HepG2 (cell line): ENCODE measurements around the gene EEF1AKMT3. TPM values are rescaled to one million over a fixed set of nuclear protein-coding genes. Genes with fewer than 3 reads are reported as not detected.

Source experiments
- ARNTL ChIP-seq: sonication (generic); formaldehyde crosslinking; IDR thresholded peaks from 2 replicates; pipeline ENCODE4 v1.4.0; 2020; ENCODE audit warnings: mild to moderate bottlenecking, missing genetic modification reagents
- FOXK2 ChIP-seq: fragments of 450-650 bp; IDR thresholded peaks from 2 replicates; pipeline ENCODE4 v1.6.1; 2016
- GTF2F1 ChIP-seq: fragments of 150-350 bp; IDR thresholded peaks from 2 replicates; pipeline ENCODE4 v1.6.1; 2014; ENCODE audit warnings: low read length
- KDM1A ChIP-seq: IDR thresholded peaks from 2 replicates; pipeline ENCODE4 v1.6.1; 2016; ENCODE audit warnings: missing compliant biosample characterization
- MED1 ChIP-seq: sonication (generic); formaldehyde crosslinking; IDR thresholded peaks from 2 replicates; pipeline ENCODE4 v1.4.0; 2020; ENCODE audit warnings: missing genetic modification reagents
- NONO ChIP-seq, 2 experiments: fragments of 450-650 bp in 1 of 2; sonication (generic) in 1 of 2; formaldehyde crosslinking in 1 of 2; IDR thresholded peaks in 1 of 2; conservative IDR thresholded peaks in 1 of 2; 2 replicates each; pipeline versions ENCODE4 v1.6.1 to v1.8.0; 2017 to 2022; ENCODE audit warnings: mild to moderate bottlenecking in 1 of 2, missing genetic modification reagents in 1 of 2, moderate library complexity in 1 of 2
- NPAS2 ChIP-seq: sonication (generic); formaldehyde crosslinking; IDR thresholded peaks from 2 replicates; pipeline ENCODE4 v1.8.0; 2022; ENCODE audit warnings: mild to moderate bottlenecking, missing genetic modification reagents, borderline replicate concordance
- PAWR ChIP-seq: sonication (generic); formaldehyde crosslinking; IDR thresholded peaks from 2 replicates; pipeline ENCODE4 v1.4.0; 2020; ENCODE audit warnings: missing genetic modification reagents, mild to moderate bottlenecking, borderline replicate concordance
- RARG ChIP-seq: sonication (generic); formaldehyde crosslinking; IDR thresholded peaks from 2 replicates; pipeline ENCODE4 v1.4.0; 2020; ENCODE audit warnings: low read depth, mild to moderate bottlenecking, missing genetic modification reagents
- SP140L ChIP-seq: sonication (generic); formaldehyde crosslinking; IDR thresholded peaks from 2 replicates; pipeline ENCODE4 v1.4.0; 2020; ENCODE audit warnings: missing genetic modification reagents, borderline replicate concordance
- SPEN ChIP-seq: sonication (generic); formaldehyde crosslinking; IDR thresholded peaks from 2 replicates; pipeline ENCODE4 v1.5.1; 2020; ENCODE audit warnings: low read depth, mild to moderate bottlenecking, missing genetic modification reagents
- STAT5B ChIP-seq: sonication (generic); formaldehyde crosslinking; IDR thresholded peaks from 2 replicates; pipeline ENCODE4 v1.4.0; 2020; ENCODE audit warnings: missing genetic modification reagents
- TAF15 ChIP-seq: fragments of 200-400 bp; formaldehyde crosslinking; IDR thresholded peaks from one replicate; pipeline ENCODE4 v1.6.1; 2018; ENCODE audit warnings: mild to moderate bottlenecking, low read depth, low read length; ENCODE audit not compliant: poor library complexity, severe bottlenecking
- ZFP90 ChIP-seq: sonication (generic); formaldehyde crosslinking; IDR thresholded peaks from 2 replicates; pipeline ENCODE4 v1.8.0; 2022; ENCODE audit warnings: missing genetic modification reagents, mild to moderate bottlenecking, inconsistent platforms, borderline replicate concordance
- ZIK1 ChIP-seq: sonication (generic); formaldehyde crosslinking; IDR thresholded peaks from 2 replicates; pipeline ENCODE4 v1.5.0; 2020; ENCODE audit warnings: mild to moderate bottlenecking, low read depth, missing genetic modification reagents, borderline replicate concordance
- polyA plus RNA-seq, 8 experiments: library from polyadenylated mRNA; depleted of rRNA in 3 of 8; stranded (reverse) in 7 of 8; unstranded in 1 of 8; fragments of >200 nt; fragmentation: Illumina TruSeq in 4 of 8; extraction: Trizol in 4 of 8; gene quantifications; 2 replicates each; pipeline versions ENCODE4 v1.2.1 to v1.2.3, GENCODE V29; 2011 to 2016; ENCODE audit warnings: low read depth in 4 of 8, missing spikeins in 1 of 8, mixed read lengths in 1 of 8; ENCODE audit not compliant: insufficient read depth in 1 of 8
- total RNA-seq, 5 experiments: library from RNA; depleted of rRNA; stranded (reverse); fragments of >200 nt; fragmentation: Illumina TruSeq; extraction: Trizol; gene quantifications; 2 replicates each; pipeline ENCODE4 v1.2.3, GENCODE V29; 2016; ENCODE audit warnings: low read depth in 1 of 5
- TF ChIP-seq, protein P1 (sequence below): IDR thresholded peaks from 2 replicates; pipeline ENCODE4 v1.6.1; 2018; ENCODE audit warnings: missing genetic modification reagents
- TF ChIP-seq, protein P2 (sequence below): sonication (generic); formaldehyde crosslinking; IDR thresholded peaks from 2 replicates; pipeline ENCODE4 v1.4.0; 2020; ENCODE audit warnings: mild to moderate bottlenecking, missing genetic modification reagents, borderline replicate concordance
- TF ChIP-seq, protein P3 (sequence below): sonication (generic); formaldehyde crosslinking; IDR thresholded peaks from 2 replicates; pipeline ENCODE4 v1.4.0; 2020; ENCODE audit warnings: mild to moderate bottlenecking, low read depth, missing genetic modification reagents

The EEF1AKMT3 gene
- total and polyA plus RNA-seq, 2 of the 13 experiments (the other 11 are each of a cell fraction or from before 2014, with no cell fraction given), result 4.7 to 11.4 TPM

- TF ChIP-seq NONO (IDR thresholded peaks at IDR 0.05), result no peak
- TF ChIP-seq NONO (CRISPR knock-in tag; conservative IDR thresholded peaks at IDR 0.05), result peak; percentile 97
- no peak; the same call in 1 of the 2 replicates for TF ChIP-seq PAWR (CRISPR knock-in tag)
- TF ChIP-seq, protein P1, sequence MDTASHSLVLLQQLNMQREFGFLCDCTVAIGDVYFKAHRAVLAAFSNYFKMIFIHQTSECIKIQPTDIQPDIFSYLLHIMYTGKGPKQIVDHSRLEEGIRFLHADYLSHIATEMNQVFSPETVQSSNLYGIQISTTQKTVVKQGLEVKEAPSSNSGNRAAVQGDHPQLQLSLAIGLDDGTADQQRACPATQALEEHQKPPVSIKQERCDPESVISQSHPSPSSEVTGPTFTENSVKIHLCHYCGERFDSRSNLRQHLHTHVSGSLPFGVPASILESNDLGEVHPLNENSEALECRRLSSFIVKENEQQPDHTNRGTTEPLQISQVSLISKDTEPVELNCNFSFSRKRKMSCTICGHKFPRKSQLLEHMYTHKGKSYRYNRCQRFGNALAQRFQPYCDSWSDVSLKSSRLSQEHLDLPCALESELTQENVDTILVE, result peak; percentile 94
- TF ChIP-seq STAT5B (CRISPR knock-in tag), result 0 out of 2 replicates have a peak, but pooled peaks have one; percentile 68
- peak; percentile 87; the same call in 1 of the 2 replicates for TF ChIP-seq RARG (CRISPR knock-in tag)
- peak; percentile 86 for TF ChIP-seq MED1 (CRISPR knock-in tag)
- TF ChIP-seq ZFP90 (CRISPR knock-in tag), result peak; percentile 79; the same call in 1 of the 2 replicates
- TF ChIP-seq ARNTL (CRISPR knock-in tag), result peak; percentile 100
- TF ChIP-seq, protein P2, sequence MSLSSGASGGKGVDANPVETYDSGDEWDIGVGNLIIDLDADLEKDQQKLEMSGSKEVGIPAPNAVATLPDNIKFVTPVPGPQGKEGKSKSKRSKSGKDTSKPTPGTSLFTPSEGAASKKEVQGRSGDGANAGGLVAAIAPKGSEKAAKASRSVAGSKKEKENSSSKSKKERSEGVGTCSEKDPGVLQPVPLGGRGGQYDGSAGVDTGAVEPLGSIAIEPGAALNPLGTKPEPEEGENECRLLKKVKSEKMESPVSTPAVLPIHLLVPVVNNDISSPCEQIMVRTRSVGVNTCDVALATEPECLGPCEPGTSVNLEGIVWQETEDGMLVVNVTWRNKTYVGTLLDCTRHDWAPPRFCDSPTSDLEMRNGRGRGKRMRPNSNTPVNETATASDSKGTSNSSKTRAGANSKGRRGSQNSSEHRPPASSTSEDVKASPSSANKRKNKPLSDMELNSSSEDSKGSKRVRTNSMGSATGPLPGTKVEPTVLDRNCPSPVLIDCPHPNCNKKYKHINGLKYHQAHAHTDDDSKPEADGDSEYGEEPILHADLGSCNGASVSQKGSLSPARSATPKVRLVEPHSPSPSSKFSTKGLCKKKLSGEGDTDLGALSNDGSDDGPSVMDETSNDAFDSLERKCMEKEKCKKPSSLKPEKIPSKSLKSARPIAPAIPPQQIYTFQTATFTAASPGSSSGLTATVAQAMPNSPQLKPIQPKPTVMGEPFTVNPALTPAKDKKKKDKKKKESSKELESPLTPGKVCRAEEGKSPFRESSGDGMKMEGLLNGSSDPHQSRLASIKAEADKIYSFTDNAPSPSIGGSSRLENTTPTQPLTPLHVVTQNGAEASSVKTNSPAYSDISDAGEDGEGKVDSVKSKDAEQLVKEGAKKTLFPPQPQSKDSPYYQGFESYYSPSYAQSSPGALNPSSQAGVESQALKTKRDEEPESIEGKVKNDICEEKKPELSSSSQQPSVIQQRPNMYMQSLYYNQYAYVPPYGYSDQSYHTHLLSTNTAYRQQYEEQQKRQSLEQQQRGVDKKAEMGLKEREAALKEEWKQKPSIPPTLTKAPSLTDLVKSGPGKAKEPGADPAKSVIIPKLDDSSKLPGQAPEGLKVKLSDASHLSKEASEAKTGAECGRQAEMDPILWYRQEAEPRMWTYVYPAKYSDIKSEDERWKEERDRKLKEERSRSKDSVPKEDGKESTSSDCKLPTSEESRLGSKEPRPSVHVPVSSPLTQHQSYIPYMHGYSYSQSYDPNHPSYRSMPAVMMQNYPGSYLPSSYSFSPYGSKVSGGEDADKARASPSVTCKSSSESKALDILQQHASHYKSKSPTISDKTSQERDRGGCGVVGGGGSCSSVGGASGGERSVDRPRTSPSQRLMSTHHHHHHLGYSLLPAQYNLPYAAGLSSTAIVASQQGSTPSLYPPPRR (CRISPR knock-in tag), result peak; percentile 85
- TF ChIP-seq KDM1A (CRISPR knock-in tag), result no peak
- peak; percentile 99 for TF ChIP-seq TAF15
- TF ChIP-seq SPEN (CRISPR knock-in tag), result peak; percentile 94
- TF ChIP-seq ZIK1, result peak; percentile 76; the same call in 1 of the 2 replicates
- TF ChIP-seq FOXK2, result peak; percentile 85
- 0 out of 2 replicates have a peak, but pooled peaks have one; percentile 12 for TF ChIP-seq GTF2F1
- TF ChIP-seq, protein P3, sequence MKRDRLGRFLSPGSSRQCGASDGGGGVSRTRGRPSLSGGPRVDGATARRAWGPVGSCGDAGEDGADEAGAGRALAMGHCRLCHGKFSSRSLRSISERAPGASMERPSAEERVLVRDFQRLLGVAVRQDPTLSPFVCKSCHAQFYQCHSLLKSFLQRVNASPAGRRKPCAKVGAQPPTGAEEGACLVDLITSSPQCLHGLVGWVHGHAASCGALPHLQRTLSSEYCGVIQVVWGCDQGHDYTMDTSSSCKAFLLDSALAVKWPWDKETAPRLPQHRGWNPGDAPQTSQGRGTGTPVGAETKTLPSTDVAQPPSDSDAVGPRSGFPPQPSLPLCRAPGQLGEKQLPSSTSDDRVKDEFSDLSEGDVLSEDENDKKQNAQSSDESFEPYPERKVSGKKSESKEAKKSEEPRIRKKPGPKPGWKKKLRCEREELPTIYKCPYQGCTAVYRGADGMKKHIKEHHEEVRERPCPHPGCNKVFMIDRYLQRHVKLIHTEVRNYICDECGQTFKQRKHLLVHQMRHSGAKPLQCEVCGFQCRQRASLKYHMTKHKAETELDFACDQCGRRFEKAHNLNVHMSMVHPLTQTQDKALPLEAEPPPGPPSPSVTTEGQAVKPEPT (CRISPR knock-in tag), result 0 out of 2 replicates have a peak, but pooled peaks have one; percentile 68
- peak; percentile 90; the same call in 1 of the 2 replicates for TF ChIP-seq NPAS2 (CRISPR knock-in tag)
- TF ChIP-seq SP140L (CRISPR knock-in tag), result no peak
These were observed 20.4 kb upstream of the EEF1AKMT3 start, which contains the start of gene CDK4 (continued) for GRCh38 chr12:57751788-57752667.
